ENCODE data around the gene GCNT3.

GCNT3 gene

GRCh38 chr15:59605994-59606393, 5.6 kb upstream of the GCNT3 start:
- Histone ChIP-seq H3K36me3 (no peaks in the 10 kb centered on the region), H3K27me3 (peaks cover 28% of the 10 kb centered on the region)
- TF ChIP-seq, protein P1, sequence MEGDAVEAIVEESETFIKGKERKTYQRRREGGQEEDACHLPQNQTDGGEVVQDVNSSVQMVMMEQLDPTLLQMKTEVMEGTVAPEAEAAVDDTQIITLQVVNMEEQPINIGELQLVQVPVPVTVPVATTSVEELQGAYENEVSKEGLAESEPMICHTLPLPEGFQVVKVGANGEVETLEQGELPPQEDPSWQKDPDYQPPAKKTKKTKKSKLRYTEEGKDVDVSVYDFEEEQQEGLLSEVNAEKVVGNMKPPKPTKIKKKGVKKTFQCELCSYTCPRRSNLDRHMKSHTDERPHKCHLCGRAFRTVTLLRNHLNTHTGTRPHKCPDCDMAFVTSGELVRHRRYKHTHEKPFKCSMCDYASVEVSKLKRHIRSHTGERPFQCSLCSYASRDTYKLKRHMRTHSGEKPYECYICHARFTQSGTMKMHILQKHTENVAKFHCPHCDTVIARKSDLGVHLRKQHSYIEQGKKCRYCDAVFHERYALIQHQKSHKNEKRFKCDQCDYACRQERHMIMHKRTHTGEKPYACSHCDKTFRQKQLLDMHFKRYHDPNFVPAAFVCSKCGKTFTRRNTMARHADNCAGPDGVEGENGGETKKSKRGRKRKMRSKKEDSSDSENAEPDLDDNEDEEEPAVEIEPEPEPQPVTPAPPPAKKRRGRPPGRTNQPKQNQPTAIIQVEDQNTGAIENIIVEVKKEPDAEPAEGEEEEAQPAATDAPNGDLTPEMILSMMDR (IDR thresholded peaks at IDR 0.05): no peak

DNA sequence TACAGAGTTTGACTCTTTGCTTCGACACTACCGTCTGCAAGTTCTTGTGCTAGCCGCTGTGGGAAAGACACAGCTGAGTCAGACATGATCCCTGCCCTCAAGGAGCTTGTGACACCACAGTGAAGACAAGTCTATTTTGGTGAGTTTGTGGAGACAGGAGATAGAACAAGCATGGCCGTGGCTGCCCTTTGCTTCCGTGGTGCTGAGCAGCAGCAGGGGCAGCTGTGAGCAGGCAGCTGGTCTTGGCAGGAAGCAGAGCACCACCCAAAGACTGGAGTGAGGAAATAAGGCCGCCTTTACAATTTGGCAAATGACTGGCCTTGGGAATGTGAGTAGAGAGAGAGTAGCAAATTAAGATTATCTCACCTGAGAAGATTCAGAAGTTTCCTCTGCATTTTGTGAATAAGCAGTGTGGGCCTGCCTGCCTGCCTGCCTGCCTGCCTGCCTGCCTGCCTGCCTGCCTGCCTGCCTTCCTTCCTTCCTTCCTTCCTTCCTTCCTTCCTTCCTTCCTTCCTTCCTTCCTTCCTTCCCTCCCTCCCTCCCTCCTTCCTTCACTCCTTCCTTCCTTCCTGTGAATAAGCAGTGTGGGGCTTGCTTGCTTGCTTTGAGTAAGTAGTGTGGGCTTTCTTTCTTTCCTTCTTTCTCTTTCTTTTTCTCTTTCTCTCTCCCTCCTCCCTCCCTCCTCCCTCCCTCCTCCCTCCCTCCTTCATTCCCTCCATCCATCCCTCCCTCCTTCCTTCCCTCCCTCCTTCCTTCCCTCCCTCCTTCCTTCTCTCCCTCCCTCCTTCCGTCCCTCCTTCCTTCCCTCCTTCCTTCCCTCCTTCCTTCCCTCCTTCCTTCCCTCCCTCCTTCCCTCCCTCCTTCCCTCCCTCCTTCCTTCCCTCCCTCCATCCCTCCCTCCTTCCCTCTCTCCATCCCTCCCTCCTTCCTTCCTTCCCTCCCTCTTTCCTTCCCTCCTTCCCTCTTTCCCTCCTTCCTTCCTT, 1.6 kb upstream of the GCNT3 start:
- Histone ChIP-seq H3K36me3 (no peaks in the 10 kb centered on the region), H3K27ac (no peak overlapping the region), H3K27me3 (peaks cover 47% of the 10 kb centered on the region), H3K4me3 (ENCODE audit: low read depth in 1 of 2, low read length in 1 of 2) (no peak overlapping the region), H3K9me3 (no peaks in the 10 kb centered on the region), H3K4me1 (ENCODE audit: control insufficient read depth in 1 of 2, insufficient read depth in 1 of 2, low read depth in 1 of 2, low read length in 1 of 2) (no peaks in the 10 kb centered on the region)
- TF ChIP-seq, protein P1 (IDR thresholded peaks at IDR 0.05): no peak

More at GRCh38 chr15:59605994-59606393, 5.6 kb upstream of the GCNT3 start:
- Histone ChIP-seq H3K9me3 (no peaks in the 10 kb centered on the region), H3K4me1 (ENCODE audit: control insufficient read depth in 1 of 2, insufficient read depth in 1 of 2, low read depth in 1 of 2, low read length in 1 of 2) (no peaks in the 10 kb centered on the region), H3K27ac (no peak overlapping the region), H3K4me3 (ENCODE audit: low read depth in 1 of 2, low read length in 1 of 2) (no peak overlapping the region)

DNA sequence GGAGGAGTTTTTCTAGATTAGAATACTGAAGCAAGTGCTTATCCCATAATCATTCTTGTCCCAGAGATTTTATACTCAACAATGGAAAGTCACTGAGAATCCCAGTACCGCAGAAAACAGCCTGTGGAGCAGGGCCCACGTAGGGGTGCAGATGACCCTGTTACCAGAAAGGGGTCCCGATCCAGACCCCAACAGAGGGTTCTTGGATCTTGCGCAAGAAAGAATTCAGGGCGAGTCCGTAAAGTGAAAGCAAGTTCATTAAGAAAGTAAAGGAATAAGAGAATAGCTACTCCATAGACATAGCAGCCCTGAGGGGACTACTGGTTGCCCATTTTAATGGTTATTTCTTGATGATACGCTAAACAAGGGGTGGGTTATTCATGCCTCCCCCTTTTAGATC, 2.6 kb downstream of the GCNT3 start:
- no peaks in the 10 kb centered on the region for H3K9me3 ChIP-seq
- no peaks in the 10 kb centered on the region for H3K36me3 ChIP-seq
- H3K4me3 ChIP-seq (ENCODE audit: low read depth in 1 of 2, low read length in 1 of 2): no peak overlapping the region
- no peaks in the 10 kb centered on the region for H3K4me1 ChIP-seq (ENCODE audit: control insufficient read depth in 1 of 2, insufficient read depth in 1 of 2, low read depth in 1 of 2, low read length in 1 of 2)
- TF ChIP-seq, protein P1 (IDR thresholded peaks at IDR 0.05): no peak
- H3K27me3 ChIP-seq: peaks cover 61% of the 10 kb centered on the region
- H3K27ac ChIP-seq: no peak overlapping the region

DNA sequence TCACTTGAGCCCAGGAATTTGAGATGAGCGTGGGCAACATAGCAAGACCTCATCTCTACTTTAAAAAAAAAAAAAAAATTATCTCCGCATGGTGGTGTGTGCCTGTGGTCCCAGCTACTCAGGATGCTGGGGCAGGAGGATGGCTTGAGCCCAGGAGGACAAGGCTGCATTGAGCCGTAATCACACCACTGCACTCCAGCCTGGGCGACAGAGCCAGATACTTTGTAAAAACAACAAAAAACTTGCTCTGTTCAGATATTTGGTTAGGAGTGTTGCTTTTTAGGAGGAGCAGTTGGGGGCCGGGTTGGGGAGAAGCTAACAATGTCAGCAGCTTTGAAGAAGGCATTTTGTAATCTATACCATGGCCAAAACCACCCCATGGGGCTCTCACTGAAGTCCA, 4.1 kb downstream of the GCNT3 start:
- TF ChIP-seq, protein P1 (IDR thresholded peaks at IDR 0.05): no peak
- H3K36me3 ChIP-seq: no peaks in the 10 kb centered on the region

GRCh38 chr15:59616379-59616778, 4.8 kb downstream of the GCNT3 start:
- TF ChIP-seq, protein P1 (IDR thresholded peaks at IDR 0.05): no peak
- Histone ChIP-seq H3K36me3 (no peaks in the 10 kb centered on the region), H3K27me3 (peaks cover 63% of the 10 kb centered on the region)

More for the DNA sequence above, 4.1 kb downstream of the GCNT3 start:
- H3K27me3 ChIP-seq: peaks cover 63% of the 10 kb centered on the region
- H3K27ac ChIP-seq: no peak overlapping the region
- no peaks in the 10 kb centered on the region for H3K9me3 ChIP-seq
- H3K4me1 ChIP-seq (ENCODE audit: control insufficient read depth in 1 of 2, insufficient read depth in 1 of 2, low read depth in 1 of 2, low read length in 1 of 2): no peaks in the 10 kb centered on the region
- no peak overlapping the region for H3K4me3 ChIP-seq (ENCODE audit: low read depth in 1 of 2, low read length in 1 of 2)

More at GRCh38 chr15:59616379-59616778, 4.8 kb downstream of the GCNT3 start:
- no peak overlapping the region for H3K27ac ChIP-seq
- no peaks in the 10 kb centered on the region for H3K4me1 ChIP-seq (ENCODE audit: control insufficient read depth in 1 of 2, insufficient read depth in 1 of 2, low read depth in 1 of 2, low read length in 1 of 2)
- no peaks in the 10 kb centered on the region for H3K9me3 ChIP-seq
- no peak overlapping the region for H3K4me3 ChIP-seq (ENCODE audit: low read depth in 1 of 2, low read length in 1 of 2)

Data from neutrophil (primary cell).